GDM1 (cell line): ENCODE results near the gene LLGL1.
"Not testable (repeated sequence)": the region's sequence is repeated elsewhere in the genome, so short reads cannot be mapped to it uniquely, and the experiment has no call there.

Experiments used
- DNase-seq: peaks from one replicate; lab custom pipeline; 2025; lab: John Stamatoyannopoulos, UW

LLGL1 gene

DNA sequence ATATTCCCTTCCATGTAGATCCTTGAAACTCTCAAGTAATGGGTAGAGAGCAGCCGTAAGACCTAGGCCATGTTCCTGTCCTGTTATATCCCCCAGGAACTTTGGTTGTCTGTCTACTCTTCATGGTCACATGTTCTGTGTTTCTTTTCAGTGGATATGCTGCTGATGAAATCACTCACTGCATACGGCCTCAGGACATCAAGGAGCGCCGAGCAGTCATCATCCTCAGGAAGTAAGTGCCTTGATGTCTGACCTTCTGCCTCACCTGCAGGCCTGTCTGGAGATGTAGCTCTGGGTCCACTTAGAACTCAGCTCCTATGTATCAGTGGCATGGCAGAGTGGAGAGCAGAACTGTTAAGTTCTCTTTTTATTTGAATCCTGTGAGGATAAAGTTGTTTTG lies 30.6 kb upstream of the LLGL1 start:
- no peak for DNase-seq

DNA sequence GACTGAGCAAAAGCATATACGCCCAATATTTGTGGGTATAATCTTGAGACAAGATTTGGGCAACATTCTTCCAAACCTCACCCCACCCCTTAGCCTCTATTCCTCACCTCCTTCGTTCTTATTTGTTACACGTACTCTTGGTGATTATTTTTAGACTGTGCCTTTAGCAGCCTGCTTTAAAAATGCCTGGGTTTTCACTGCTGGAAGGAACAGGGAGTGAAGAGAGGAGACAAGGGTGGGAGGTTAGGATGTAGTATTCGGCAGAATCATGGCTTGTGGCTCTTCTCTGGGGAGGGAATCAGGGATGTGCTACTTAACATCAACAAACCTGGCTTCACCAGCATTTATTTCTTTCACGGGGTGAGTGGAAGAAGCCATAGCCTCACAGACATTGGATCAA lies 30.2 kb upstream of the LLGL1 start:
- no peak for DNase-seq

DNA sequence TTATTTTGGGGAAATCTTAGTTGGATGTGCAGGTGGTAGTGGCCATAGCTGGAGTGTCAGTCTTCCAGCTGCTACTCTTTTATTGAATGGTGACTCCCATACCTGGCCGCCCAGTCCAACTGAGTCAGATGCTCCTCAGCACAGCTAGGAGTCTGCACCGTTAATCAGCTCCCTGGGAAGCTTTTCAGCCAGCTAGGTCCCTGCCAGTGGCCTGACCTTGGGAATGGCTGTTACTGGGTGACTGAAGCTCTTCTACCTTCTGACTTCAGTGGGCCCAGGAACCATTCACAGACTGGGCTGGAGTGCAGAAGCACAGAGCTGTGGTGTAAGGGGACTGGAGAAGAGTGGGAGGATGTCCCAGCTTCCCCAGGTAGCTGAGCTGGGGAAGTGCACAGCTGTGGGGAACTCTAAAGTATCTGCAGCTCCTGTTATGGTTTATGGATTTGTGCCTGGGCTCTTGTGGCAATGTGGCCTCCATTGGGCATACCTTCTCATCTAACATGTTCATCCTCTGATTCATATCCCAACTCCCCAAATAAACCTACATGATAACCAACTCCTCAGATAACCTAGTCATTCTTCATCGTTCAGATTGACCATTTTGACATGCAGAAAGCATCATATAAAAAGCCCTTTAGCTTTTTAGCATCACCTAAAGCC lies 27.8 kb upstream of the LLGL1 start:
- DNase-seq: no peak

DNA sequence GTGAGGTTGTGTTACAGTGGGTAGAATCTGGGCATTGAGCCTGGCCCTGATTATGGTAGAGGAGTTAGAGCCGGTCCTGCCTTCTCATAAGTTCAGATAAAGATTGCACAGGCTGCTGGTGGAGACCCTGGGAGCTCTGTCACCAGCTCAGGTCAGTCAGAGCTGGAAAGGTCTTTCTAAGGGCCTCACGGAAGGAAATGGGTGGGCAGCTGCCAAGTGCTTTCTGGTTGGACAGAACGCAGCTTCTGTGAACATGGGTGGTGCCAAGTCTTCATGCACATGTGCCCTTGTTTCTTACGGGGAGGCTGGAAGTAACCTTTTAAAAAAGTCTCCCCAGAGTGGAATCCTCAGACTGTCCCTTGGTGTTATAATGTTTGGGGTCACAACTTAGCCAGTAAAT lies 26.9 kb upstream of the LLGL1 start:
- no peak for DNase-seq

DNA sequence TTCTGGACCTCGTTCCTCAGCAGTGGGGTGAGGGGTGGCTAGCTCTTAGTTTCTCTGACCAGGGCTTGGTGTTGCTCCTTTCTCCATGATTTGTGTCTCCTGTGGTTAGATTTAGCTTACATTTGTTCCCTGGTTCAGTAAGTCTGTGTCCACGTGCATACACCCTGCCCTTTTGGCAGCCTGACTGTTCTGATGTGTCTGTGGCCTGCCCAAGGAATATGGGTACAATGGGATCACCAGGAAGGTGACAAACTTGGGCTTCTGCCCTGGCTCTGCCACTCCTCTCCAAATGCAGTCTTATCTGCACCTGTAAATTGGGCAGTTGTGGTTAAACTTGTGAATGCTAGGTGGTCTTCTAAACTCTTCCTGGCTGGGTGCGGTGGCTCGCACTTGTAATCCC lies 24.3 kb upstream of the LLGL1 start:
- DNase-seq: no peak

DNA sequence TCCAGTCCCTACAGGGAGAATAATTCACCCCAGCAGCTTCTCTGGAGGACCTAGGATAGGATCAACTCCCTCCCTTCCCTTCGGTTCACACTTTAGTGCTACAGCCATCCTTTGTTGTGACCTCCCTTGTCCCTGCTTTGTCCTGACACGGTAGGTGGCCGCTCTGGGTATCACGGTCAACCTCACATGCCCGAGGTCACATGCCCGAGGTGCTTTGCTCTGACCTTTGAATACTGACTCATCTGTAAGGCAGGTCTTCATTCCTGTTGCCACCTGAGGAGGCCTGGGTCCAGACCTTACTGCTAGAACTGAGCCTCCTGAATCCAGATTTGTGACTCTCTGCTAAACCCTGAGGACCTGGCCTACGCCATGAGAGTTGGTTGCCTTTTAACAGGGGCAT lies 22.1 kb upstream of the LLGL1 start:
- DNase-seq: no peak

DNA sequence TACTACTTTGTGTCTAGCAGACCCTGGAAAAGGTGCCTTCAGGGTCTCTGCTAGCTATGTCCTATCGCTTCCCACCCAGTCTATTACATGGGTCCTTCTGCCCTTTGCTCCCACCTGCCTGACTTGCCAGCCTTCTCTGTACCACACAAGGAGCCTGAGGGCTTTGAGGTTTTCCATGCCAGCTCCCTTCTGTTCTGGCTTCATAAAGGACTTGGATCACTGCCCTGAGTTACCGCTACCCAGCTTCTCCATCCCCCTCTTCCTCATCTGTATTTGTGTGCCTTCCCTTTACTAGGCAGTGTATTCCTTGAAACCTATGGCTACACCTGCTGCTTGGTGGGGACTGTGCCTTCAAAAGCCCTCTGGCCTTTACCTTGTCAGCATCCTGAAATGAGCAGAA lies 19.6 kb upstream of the LLGL1 start:
- no peak for DNase-seq

DNA sequence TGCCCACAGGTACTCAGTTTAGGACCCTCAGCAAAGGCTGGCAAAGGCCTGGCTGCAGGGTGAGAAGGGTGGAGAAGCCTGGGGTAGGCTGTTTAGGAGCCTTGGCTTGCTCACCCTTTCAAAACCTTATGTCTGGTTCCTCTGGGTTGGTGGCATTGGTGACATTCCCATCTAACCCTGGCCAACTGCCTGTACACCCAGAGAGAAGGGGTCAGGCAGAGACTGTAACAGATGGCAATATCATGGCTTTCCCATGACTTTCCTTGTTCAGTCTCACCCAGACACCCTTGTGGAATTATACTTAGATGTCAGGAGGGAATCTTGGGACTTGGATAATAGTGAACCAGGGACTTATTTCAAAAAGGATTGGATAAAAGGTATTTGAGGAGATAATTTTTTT lies 18.5 kb upstream of the LLGL1 start:
- no peak for DNase-seq

DNA sequence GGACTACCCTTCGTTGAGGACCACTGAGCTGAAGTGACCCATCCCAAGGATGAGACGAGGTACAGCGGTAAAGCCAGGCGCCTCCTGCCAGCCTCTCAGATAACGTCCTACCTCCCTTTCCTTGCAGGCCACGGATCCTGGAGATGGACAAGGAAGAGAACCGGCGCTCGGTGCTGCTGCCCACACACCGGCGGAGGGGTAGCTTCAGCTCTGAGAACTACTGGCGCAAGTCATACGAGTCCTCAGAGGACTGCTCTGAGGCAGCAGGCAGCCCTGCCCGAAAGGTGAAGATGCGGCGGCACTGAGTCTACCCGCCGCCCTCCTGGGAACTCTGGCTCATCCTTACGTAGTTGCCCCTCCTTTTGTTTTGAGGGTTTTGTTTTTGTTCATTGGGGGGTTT lies 17.3 kb upstream of the LLGL1 start:
- no peak for DNase-seq

DNA sequence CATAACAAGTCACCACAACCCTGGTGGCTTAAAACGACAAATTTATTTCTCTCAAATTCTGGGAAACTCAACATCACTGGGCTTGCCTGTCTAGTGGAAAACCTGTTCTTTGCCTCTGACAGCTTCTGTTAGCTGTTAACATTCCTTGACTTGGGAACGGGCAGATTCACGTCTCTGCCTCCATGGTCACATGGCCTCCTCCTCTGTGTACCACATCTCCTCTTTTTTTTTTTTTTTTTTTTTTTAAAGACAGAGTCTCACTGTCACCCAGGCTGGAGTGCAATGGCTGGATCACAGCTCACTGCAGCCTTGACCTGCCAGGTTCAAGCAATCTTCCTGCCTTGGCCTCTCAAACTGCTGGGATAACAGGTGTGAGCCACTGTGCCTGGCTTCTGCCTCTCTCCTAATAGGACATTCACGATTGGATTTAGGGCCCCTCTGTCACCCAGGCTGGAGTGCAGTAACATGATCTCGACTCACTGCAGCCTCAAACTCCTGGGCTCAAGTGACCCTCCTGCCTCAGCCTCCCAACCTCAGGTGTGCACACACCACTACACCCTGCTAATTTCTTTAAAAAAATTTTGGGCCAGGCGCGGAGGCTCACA lies 11.7 kb upstream of the LLGL1 start:
- no peak for DNase-seq

DNA sequence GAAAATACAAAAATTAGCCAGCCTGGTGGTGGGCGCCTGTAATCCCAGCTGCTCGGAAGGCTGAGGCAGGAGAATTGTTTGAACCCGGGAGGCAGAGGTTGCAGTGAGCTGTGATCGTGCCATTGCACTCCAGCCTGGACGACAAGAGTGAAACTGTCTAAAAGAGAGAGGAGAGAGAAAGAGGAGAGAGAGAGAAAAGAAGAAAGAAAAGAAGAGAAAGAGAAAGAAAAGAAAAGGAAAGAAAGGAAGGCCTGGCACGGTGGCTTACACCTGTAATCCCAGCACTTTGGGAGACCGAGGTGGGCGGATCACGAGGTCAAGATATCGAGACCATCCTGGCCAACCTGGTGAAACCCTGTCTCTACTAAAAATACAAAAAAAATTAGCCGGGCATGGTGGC lies 8.5 kb upstream of the LLGL1 start:
- not testable (repeated sequence) for DNase-seq

DNA sequence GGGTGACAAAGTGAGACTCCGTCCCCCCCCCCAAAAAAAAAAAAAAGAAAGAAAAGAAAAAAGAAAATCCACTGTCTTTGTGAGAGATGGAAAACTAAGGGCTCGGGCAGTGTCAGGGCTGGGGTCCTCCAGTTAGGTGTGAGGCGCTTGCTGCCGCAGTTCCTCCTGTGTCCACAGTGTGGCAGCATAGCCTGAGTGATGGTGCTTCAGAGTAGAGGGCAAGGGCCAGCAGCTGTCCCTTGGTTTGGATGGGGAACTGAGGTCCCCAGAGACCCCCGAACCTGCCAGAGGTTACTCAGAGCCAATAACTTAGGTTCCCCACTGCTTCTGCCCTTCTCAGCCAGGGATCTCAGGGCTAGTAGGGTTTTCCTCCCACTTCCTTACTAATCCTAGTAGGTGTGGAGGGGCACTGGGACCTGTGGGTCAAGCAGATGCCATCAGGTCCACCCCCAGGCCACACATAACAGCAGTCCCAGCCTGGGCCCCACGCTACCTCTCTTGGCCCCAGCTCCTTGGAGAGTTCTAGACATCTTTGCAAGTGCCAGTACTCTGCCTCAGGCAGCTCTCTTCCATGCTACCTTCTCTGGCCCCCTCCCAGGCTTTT lies 7.9 kb upstream of the LLGL1 start:
- DNase-seq: peak; percentile 28

DNA sequence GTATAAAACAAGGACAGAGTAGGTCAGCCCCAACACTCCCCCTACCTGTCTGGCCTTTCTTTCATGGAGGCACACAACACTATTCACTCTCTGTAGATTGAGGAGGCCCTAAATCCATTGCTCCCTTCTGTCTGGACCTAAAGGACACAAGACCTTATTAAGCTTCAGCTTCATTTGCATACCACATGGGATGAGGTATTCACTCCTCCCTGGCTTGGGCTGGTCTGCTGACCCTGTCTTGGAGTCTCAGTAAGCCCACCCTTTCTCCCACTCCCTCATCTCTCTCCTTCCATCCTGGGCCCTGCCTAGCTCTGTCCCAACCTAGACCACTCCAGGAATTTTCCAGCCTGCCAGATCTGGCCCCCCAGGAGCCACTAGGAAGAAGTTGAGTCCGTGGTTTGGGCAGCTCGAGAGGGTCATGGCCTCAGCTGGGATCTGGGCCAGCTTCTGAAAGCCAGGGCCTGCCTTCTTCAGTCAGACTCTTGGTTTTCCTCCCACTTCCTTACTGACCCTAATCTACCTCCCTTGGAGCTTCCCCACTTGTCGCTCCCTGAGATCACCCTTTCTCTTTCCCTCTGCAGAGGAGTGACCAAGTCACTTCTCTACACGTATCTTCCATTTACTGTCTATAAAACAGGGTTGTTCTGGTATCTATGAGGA lies 6.5 kb upstream of the LLGL1 start:
- DNase-seq: no peak

DNA sequence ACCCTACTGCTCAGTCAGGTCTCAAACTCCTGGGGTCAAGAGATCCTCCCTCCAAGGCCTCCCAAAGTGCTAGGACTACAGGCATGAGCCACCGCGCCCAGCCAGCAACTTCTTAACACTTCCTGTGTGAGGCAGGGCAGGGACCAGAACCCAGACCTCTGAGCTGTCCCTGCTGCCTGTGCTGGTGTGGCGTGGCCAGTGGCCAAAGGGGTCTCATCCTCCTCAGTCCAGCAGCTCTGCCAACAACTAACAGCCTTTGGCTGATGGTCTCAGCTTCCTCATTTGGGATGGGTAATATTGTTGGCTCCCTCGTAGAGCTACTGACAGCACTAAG lies 1.4 kb upstream of the LLGL1 start:
- no peak for DNase-seq

DNA sequence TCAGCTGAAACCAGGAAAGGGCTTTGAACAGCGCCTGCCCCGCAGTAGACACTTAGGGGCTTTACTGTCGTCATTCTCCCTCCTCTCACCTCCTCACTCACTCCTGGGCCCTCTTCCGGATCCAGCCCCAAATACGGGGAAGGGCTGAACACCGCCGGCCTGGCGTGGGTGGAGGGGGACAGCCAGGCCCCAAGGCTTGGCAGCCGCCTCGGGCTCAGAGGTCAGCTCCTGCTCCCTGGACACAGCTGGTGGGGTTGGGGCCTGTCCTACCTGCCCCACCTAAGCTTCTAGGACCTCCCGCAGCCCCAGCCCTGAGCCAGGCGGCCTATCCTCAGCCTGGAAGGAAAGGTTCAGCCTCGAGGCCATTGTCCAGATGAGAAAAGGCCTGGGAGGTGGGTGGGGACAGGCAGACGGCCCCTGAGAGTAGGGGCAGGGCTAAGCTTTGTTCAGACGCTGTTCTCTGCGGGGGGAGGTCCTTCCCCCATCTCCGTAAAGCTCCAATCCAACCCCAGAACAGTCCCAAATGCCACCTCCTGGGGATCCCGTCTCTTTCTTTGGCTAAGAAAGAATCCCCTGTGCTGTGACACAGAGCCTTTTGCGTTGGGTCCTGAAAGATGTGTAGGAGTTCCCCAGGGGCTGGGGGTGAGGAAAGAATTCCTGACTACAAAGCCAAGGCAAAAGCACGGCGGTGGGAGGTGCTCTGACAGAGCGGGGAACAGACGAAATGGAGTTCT lies 881 bp upstream of the LLGL1 start:
- no peak for DNase-seq

DNA sequence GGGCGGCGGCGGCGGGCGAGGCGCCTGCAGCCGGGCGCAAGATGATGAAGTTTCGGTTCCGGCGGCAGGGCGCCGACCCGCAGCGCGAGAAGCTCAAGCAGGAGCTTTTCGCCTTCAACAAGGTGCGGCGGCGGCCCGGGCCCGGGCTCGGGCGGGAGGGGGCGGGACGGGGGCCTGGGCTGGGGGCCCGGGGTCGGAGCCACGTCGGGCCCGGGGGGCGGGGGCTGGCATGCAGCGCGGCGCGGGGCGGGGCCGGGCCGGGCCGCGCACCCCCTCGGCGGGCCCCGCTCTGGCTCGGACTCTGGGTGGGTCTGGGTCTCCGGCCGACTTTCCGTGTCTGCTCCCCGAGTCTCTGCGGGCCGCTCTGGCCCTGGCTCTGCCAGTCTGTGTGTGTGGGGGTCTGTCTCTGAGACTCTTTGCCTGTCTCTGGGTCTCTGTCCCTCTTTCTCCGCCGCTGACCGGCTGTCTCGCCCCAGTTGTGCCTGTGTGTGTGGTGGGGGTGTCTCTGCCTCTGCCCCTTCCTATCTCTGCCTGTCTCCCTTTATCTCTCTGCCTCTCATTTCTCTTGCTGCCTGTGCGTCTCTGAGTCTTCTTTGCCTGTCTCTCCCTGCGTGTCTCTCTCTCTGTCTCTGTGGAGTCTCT lies 328 bp downstream of the LLGL1 start:
- no peak for DNase-seq

DNA sequence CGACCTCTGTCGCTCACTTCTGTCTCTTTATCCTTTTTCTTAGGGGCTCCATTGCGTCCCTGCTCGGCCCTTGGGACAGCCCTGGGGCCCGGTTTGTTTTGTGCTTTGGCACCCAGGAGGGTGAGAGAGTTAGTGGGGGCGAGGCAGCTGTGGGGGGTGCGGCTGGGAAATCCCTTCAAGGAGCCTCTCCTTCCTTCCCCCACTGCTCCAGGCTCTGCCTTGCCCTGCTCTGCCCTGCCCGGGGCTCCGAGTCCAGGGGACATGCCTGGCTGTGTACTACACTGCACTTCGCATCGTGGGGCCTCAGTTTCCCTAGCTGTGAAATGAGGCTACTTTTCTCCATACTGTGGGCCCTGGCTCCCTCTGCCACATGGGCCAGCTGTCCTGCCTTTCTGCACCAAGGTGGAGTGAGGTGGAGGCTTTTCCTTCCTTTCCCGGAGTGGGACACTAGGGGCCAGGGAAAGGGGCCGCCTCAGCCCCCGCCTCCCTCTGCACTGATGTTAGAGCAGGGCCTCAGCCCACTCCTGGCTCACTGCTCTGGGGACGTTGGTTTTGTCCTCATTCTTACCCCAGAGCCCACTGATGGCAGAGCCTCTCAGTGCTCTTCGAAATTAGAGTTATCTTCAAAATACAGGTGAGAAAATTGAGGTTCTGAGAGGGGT lies 980 bp downstream of the LLGL1 start:
- no peak for DNase-seq

DNA sequence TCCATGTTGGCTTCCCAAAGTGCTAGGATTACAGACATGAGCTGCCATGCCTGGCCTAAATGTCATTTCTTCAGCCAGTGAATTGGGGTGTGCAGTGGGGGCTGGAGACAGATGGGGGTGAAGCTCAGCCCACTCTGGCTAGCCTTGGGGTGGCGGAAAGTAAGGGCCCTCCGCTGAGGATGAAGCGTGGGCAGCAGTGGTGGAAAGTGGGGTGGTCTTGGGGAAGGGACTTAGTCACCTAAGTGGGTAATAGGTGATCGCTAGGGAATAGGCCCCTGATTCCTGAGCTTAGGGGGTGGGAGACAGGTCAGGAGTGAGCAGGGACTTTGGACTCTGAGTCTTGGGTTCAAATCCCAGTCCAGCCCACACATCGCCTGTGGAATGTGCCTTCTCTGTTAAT lies 2.2 kb downstream of the LLGL1 start:
- no peak for DNase-seq

DNA sequence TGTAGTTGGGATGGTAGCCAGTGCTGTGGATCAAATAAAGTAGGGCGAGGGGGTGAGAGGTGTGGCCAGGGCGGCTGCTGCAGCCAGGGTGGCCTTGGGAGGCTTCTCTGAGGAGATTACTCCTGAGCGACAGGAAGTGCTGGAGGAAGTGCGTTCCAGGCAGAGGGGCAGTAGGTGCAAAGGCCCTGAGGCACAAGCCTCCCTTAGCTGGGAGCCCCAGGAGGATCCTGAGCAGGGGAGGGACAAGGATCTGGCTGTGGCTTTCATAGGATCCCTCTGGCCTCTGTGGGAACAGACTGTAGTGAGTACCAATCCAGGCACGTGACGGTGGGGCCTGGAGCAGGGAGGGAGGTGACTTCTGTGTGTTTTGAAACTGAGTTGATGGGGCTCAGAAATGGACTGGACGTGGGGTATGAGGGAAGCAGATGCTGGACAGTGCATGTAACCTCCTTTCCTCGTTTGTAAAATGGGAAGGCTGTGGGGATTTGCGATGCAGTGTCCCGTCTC lies 2.8 kb downstream of the LLGL1 start:
- no peak for DNase-seq

DNA sequence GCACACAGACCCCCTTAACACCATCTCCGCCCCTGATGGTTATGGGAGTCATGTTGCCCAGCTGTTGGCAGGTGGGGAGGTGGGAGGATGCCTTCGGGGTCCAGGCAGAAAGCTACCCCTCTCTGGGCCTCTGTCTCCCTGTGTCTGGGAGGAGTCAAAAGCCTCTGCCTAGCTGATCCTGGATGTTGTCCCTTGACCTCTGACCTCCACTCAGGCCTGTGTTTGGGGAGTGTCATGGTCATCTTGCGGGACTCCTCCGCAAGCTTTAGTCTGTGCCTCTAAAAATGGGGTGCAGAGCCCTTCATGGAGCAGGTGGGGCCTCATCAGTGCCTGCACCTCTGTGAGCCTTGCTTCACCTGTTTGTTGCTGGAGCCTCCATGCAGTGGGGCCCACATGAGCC lies 3.8 kb downstream of the LLGL1 start:
- DNase-seq: no peak

DNA sequence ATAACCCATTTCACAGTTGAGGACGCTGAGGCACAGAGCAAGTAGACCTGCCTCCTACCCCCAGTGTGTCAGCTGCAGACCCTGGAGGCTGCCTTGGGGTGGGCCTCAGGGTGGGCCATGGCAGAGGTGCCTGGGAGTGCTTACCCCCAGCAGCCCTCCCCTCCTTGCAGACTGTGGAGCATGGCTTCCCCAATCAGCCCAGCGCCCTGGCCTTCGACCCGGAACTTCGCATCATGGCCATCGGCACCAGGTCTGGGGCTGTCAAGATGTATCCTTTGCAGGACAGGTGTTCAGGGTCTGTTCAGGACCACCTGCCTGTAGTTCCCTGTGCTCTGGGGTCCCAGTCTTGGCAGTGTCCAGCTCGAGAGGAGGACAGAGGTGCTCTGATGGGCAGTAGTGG lies 4.3 kb downstream of the LLGL1 start:
- DNase-seq: no peak
